HCT116 (cell line): ENCODE measurements around the gene CRIP1. TPM values are rescaled to one million over a fixed set of nuclear protein-coding genes. Genes with fewer than 3 reads are reported as not detected.

Experiments
- ATAC-seq: fragments of 200-7000 bp; cut with Tn5 transposase; 2 replicates; pipeline ENCODE4 v1.9.1; 2020; ENCODE audit warnings: mild to moderate bottlenecking, moderate library complexity
- BruUV-seq: library from RNA; stranded (reverse); fragments of 400-500 nt; replicated peaks from 2 replicates; lab custom pipeline; 2021; lab: Mats Ljungman, UMichigan
- CTCF ChIA-PET: fragments of 300-600 bp; sonication (Branson Sonifier 250); formaldehyde crosslinking; loops from one replicate; lab custom pipeline; 2021; ENCODE audit warnings: antibody characterized with exemption; lab: Charles Lee
- POLR2A ChIA-PET: fragments of 300-600, 350-600 bp; sonication (Branson Sonifier 250); formaldehyde crosslinking; loops from one replicate; lab custom pipeline; 2021; ENCODE audit warnings: antibody characterized with exemption; lab: Charles Lee
- RAD21 ChIA-PET, 2 experiments: fragments of 300-600 bp; sonication (Branson Sonifier 250); formaldehyde crosslinking; loops; one replicate each; lab custom pipeline; 2023; ENCODE audit warnings: low total read pairs in 2 of 2; ENCODE audit not compliant: uncharacterized antibody in 2 of 2, unreplicated experiment in 2 of 2, low non-redundant PET in 1 of 2; lab: Charles Lee
- DNase-seq: peaks from one replicate; pipeline ENCODE4 v3.0.0-alpha.2; 2010; ENCODE audit warnings: low read depth, low spot score
- H2AFZ ChIP-seq: fragments of 200-600 bp; shearing (Covaris generic), sonication (generic); 2 replicates; pipeline ENCODE4 v1.6.1; 2017; ENCODE audit warnings: low read depth, mixed run types, mixed read lengths, antibody characterized with exemption, low read length; ENCODE audit not compliant: poor library complexity, severe bottlenecking
- H3K27ac ChIP-seq: 2 replicates; pipeline ENCODE4 v1.5.1; 2012; ENCODE audit warnings: low read depth, low read length
- H3K27me3 ChIP-seq: fragments of 200-600 bp; sonication (generic); 2 replicates; pipeline ENCODE4 v1.6.1; 2016; ENCODE audit warnings: mixed run types, low read length, mixed read lengths; ENCODE audit not compliant: insufficient read depth
- H3K36me3 ChIP-seq, 2 experiments: fragments of 200-500 bp in 1 of 2; fragments of 200-600 bp in 1 of 2; sonication (Bioruptor generic) in 1 of 2; sonication (generic) in 1 of 2; 2 replicates each; pipeline versions ENCODE4 v1.5.1 to v1.6.1; 2014 to 2016; ENCODE audit warnings: low read length in 2 of 2, inconsistent platforms in 1 of 2, mixed read lengths in 1 of 2, mixed run types in 1 of 2; ENCODE audit not compliant: insufficient read depth in 2 of 2, control insufficient read depth in 1 of 2
- H3K4me1 ChIP-seq, 2 experiments: fragments of 200-600 bp in 1 of 2; sonication (generic) in 1 of 2; 2 replicates each; pipeline versions ENCODE4 v1.5.1 to v1.6.1; 2012 to 2017; ENCODE audit warnings: low read length in 2 of 2, inconsistent platforms in 1 of 2, mild to moderate bottlenecking in 1 of 2, mixed read lengths in 1 of 2, mixed run types in 1 of 2, moderate library complexity in 1 of 2; ENCODE audit not compliant: insufficient read depth in 2 of 2, control insufficient read depth in 1 of 2
- H3K4me2 ChIP-seq: fragments of 200-600 bp; sonication (generic); 2 replicates; pipeline ENCODE4 v1.6.1; 2017; ENCODE audit warnings: mixed run types, low read length, mixed read lengths
- H3K4me3 ChIP-seq, 2 experiments: fragments of 200-600 bp in 1 of 2; sonication (generic) in 1 of 2; replicated peaks in 1 of 2; 2 replicates each; pipeline ENCODE4 v1.5.1; 2011 to 2016; ENCODE audit warnings: low read length in 2 of 2, control low read depth in 1 of 2, low read depth in 1 of 2, mild to moderate bottlenecking in 1 of 2, mixed read lengths in 1 of 2, mixed run types in 1 of 2
- H3K79me2 ChIP-seq: fragments of 200-600 bp; sonication (generic); 2 replicates; pipeline ENCODE4 v1.6.1; 2017; ENCODE audit warnings: mild to moderate bottlenecking, mixed run types, low read length, moderate library complexity, mixed read lengths; ENCODE audit not compliant: insufficient read depth
- H3K9ac ChIP-seq: fragments of 200-600 bp; sonication (generic); 2 replicates; pipeline ENCODE4 v1.6.1; 2016; ENCODE audit warnings: low read length, mixed read lengths
- H3K9me2 ChIP-seq: fragments of 200-600 bp; sonication (generic), shearing (Covaris generic); 2 replicates; pipeline ENCODE4 v1.6.1; 2017; ENCODE audit warnings: mixed run types, mild to moderate bottlenecking, moderate library complexity; ENCODE audit not compliant: insufficient read depth
- H3K9me3 ChIP-seq, 2 experiments: fragments of 200-500 bp in 1 of 2; fragments of 200-600 bp in 1 of 2; sonication (Bioruptor generic) in 1 of 2; sonication (generic) in 1 of 2; 2 replicates each; pipeline ENCODE4 v1.6.1; 2014 to 2017; ENCODE audit warnings: low read length in 2 of 2, mixed read lengths in 2 of 2, inconsistent platforms in 1 of 2, low read depth in 1 of 2, mild to moderate bottlenecking in 1 of 2, mixed run types in 1 of 2, moderate library complexity in 1 of 2; ENCODE audit not compliant: control insufficient read depth in 1 of 2, insufficient read depth in 1 of 2
- H4K20me1 ChIP-seq: fragments of 200-600 bp; sonication (generic), shearing (Covaris generic); 2 replicates; pipeline ENCODE4 v1.6.1; 2017; ENCODE audit warnings: mixed run types, mild to moderate bottlenecking, moderate library complexity; ENCODE audit not compliant: insufficient read depth
- TCF7L2 ChIP-seq: IDR thresholded peaks from 2 replicates; pipeline ENCODE4 v1.7.0; 2011; ENCODE audit warnings: borderline replicate concordance, inconsistent platforms; ENCODE audit not compliant: insufficient read depth, insufficient read length; ENCODE audit errors: extremely low read depth
- ZFX ChIP-seq: fragments of 450-650 bp; IDR thresholded peaks from 2 replicates; pipeline ENCODE4 v1.6.1; 2017
- intact Hi-C: fragments of 100-400 bp; cut with micrococcal nuclease; formaldehyde crosslinking; loops from 2 replicates; pipeline ENCODE4 v1.10.0; 2022
- total RNA-seq: library from RNA; stranded (reverse); gene quantifications from one replicate; pipeline ENCODE4 v1.2.1, GENCODE V29; 2021; ENCODE audit not compliant: unreplicated experiment

Gene CRIP1
- total RNA-seq, 1 experiment from 2014 or later, result 260 TPM

DNA sequence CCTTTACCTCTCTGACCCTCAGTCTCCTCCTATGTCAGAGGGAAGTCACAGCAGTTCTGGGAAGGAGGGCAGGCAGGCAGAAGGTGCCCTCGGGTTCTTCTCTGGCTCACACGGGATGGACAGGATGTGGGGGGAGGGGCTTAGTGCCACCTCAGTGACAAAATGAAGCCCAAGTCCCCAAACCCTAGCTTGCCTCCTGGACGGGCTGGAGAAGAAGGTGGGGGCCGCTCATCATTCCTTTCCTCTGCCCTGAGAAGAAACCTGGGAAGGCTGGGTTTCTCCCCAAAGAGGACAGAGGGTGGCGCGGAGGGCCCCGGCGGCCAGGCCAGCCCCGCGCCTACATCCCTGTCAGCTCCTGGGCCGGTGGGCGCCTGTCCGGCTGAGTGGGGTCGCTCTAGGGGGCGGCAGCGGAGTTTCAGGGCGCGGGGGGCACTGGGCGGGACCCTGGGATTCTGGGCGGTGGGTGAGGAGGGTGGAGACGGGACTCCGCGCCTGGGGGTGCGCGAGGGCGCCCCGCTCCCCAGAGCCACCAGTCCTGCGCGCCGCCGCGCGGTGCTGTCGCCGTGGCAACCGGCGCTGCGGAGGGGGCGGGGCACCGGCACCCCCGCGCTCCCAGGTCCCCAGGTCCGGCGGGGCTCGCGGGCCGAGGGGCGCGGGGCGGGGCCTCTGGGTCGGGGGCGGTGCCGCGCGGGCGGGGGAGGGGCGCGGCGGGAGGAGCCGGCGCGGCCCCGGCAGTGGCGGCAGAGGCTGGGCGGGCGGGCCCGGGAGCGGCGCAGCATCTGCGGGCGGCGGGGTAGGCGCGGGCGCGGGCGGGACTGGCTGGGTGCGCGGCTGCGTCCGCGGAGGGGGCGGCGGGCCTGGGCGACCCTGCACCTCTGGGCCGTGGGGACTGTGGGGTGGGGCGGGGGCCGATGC, 39.4 kb downstream of the CRIP1 start, which contains the start of gene TMEM121:
Gene TMEM121, plus strand, starts transcription at position 723 of the 915 bp plus-strand sequence. CDS start 2,252 bp downstream, outside the sequence.
- Histone ChIP-seq H3K4me3 (peak within 1 kb of the TSS; percentile 49 to 62), H3K4me1 (peaks cover 8 to 23% of the 10 kb centered on the region in 2 experiments; a peak in 3 of 4 replicates), H3K79me2 (no peaks in the 10 kb centered on the region), H3K9me3 (no peaks in the 10 kb centered on the region), H3K9ac (peak within 1 kb of the TSS; percentile 51), H3K9me2 (no peaks in the 10 kb centered on the region), H3K36me3 (no peaks in the 10 kb centered on the region), H3K27me3 (no peaks in the 10 kb centered on the region), H3K27ac (peak within 1 kb of the TSS; percentile 49; the same call in 1 of the 2 replicates), H2AFZ (peak within 1 kb of the TSS; percentile 54), H3K4me2 (peak within 1 kb of the TSS; percentile 84), H4K20me1 (no peaks in the 10 kb centered on the region)
- no peak for DNase-seq
- RAD21 ChIA-PET, result interaction anchor here in 1 of 2 experiments (0.6 kb wide), 1 partner anchor 36 kb away, joined by 3 read pairs; no protein-coding TSS in a partner anchor
- POLR2A ChIA-PET, result no interaction called here
- peak; percentile 51 for ATAC-seq
- CTCF ChIA-PET, result no interaction called here
- TF ChIP-seq TCF7L2, result no peak
- intact Hi-C loops, result loop anchor here (5.0 kb wide), 1 partner anchor 34 kb away; the partner anchor contains the start of gene TEDC1
- no TSS peak for BruUV-seq

DNA sequence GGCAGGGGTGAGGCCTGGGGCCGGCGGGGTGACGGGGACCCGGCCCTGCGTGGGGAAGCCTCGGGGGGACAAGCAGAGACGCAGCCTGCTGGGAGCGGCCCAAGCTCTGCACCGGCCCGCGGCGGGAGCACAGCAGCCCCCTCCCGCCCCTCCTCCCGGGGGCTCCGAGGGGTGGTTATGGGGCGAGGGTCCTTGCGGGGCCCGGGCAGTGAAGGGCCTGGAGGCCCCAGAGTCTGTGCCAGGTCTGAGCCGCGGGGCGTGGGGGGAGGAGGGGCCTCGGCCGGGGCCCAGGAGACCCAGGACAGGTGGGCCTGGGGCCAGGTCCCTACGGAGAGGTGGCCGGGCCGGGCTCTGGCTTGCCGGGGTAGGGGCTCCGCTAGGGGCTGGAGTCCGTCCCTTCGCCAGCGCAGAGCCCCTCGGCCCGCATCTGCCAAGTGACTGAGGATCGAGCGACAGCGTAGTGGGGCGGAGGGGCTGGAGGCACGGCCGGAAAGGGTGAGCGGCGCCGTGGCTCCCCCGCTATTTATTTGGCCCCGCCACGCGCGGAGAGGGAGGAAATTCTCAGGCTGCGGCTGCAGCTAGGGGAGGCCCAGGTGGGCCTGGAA, 40.2 kb downstream of the CRIP1 start:
- no peaks in the 10 kb centered on the region for H4K20me1 ChIP-seq
- intact Hi-C loops, result loop anchor here (5.0 kb wide), 1 partner anchor 35 kb away; the partner anchor contains the start of gene TEDC1
- H3K9me3 ChIP-seq, result no peaks in the 10 kb centered on the region
- ATAC-seq, result peak; percentile 5
- H3K4me2 ChIP-seq, result peak overlapping the region; percentile 84
- ChIA-PET POLR2A (no interaction called here), RAD21 (no interaction called here), CTCF (interaction anchor here (1.1 kb wide), 1 partner anchor 156 kb away, joined by 3 read pairs; no protein-coding TSS in a partner anchor)
- peak overlapping the region; percentile 49 to 62 for H3K4me3 ChIP-seq
- peak overlapping the region; percentile 49; the same call in 1 of the 2 replicates for H3K27ac ChIP-seq
- no TSS peak for BruUV-seq
- peak overlapping the region; percentile 51 for H3K9ac ChIP-seq
- no peaks in the 10 kb centered on the region for H3K9me2 ChIP-seq
- H3K4me1 ChIP-seq, result peaks cover 8 to 23% of the 10 kb centered on the region in 2 experiments; a peak in 3 of 4 replicates
- no peak overlapping the region for H2AFZ ChIP-seq
- DNase-seq, result no peak
- H3K27me3 ChIP-seq, result no peaks in the 10 kb centered on the region
- TF ChIP-seq ZFX, result 0 out of 2 replicates have a peak, but pooled peaks have one; percentile 8
- no peak for TF ChIP-seq TCF7L2
- H3K79me2 ChIP-seq, result no peaks in the 10 kb centered on the region
- H3K36me3 ChIP-seq, result no peaks in the 10 kb centered on the region
